Vagina (tissue), 2 donors: ENCODE data around the gene TRAF3IP1. TPM values are rescaled to one million over a fixed set of nuclear protein-coding genes. Genes with fewer than 3 reads are reported as not detected.
A peak's percentile ranks its signal among the peaks of the same experiment; 100 is the strongest.
"Not testable (repeated sequence)": the region's sequence is repeated elsewhere in the genome, so short reads cannot be mapped to it uniquely, and the experiment has no call there.

ENCODE experiments used
- DNase-seq, 2 donors: peaks; one replicate each; pipeline ENCODE4 v3.0.0-alpha.2; 2017; ENCODE audit errors: extremely low spot score in 2 of 2
- H3K27ac ChIP-seq: fragments of 200-600 bp; sonication (generic); one replicate; pipeline ENCODE4 v1.5.1; 2019
- H3K27me3 ChIP-seq: fragments of 200-600 bp; sonication (generic); one replicate; pipeline ENCODE4 v1.5.1; 2019
- H3K36me3 ChIP-seq, 2 donors: fragments of 200-600 bp; sonication (generic); one replicate each; pipeline ENCODE4 v1.5.1; 2017 to 2019
- H3K4me1 ChIP-seq: fragments of 200-600 bp; sonication (generic); one replicate; pipeline ENCODE4 v1.5.1; 2019
- H3K4me3 ChIP-seq, 2 donors: fragments of 200-600 bp; sonication (generic); 1 replicate in 1 of 2; 2 replicates in 1 of 2; pipeline ENCODE4 v1.5.1; 2016 to 2019
- H3K9me3 ChIP-seq: fragments of 200-600 bp; sonication (generic); one replicate; pipeline ENCODE4 v1.5.1; 2019
- POLR2A ChIP-seq, 2 donors: fragments of 450-650 bp; IDR thresholded peaks; one replicate each; pipeline ENCODE4 v1.6.1; 2017; ENCODE audit warnings: antibody characterized with exemption in 2 of 2, mild to moderate bottlenecking in 2 of 2, moderate library complexity in 2 of 2
- POLR2AphosphoS5 ChIP-seq, 2 donors: sonication (generic); formaldehyde crosslinking; IDR thresholded peaks; one replicate each; pipeline ENCODE4 v1.9.0; 2017; ENCODE audit warnings: antibody characterized with exemption in 2 of 2, mild to moderate bottlenecking in 2 of 2, low read depth in 1 of 2; ENCODE audit not compliant: insufficient read depth in 1 of 2
- intact Hi-C: fragments of 100-400 bp; cut with DNase I; formaldehyde crosslinking; loops from one replicate; pipeline ENCODE4 v1.15.1; 2023
- total RNA-seq: library from RNA; depleted of rRNA; stranded (reverse); fragments of >200 nt; gene quantifications from one replicate; pipeline ENCODE4 v1.2.3, GENCODE V29; 2016
- TF ChIP-seq, protein P1 (sequence below), 3 experiments: fragments of 450-650 bp in 2 of 3; fragments of 200-600 bp in 1 of 3; sonication (generic) in 1 of 3; IDR thresholded peaks; one replicate each; pipeline ENCODE4 v1.5.1; 2017 to 2019; ENCODE audit warnings: antibody characterized with exemption in 3 of 3, mild to moderate bottlenecking in 2 of 3, moderate library complexity in 2 of 3

TRAF3IP1 gene
- total RNA-seq, 1 donor from 2014 or later = 10.3 TPM

DNA sequence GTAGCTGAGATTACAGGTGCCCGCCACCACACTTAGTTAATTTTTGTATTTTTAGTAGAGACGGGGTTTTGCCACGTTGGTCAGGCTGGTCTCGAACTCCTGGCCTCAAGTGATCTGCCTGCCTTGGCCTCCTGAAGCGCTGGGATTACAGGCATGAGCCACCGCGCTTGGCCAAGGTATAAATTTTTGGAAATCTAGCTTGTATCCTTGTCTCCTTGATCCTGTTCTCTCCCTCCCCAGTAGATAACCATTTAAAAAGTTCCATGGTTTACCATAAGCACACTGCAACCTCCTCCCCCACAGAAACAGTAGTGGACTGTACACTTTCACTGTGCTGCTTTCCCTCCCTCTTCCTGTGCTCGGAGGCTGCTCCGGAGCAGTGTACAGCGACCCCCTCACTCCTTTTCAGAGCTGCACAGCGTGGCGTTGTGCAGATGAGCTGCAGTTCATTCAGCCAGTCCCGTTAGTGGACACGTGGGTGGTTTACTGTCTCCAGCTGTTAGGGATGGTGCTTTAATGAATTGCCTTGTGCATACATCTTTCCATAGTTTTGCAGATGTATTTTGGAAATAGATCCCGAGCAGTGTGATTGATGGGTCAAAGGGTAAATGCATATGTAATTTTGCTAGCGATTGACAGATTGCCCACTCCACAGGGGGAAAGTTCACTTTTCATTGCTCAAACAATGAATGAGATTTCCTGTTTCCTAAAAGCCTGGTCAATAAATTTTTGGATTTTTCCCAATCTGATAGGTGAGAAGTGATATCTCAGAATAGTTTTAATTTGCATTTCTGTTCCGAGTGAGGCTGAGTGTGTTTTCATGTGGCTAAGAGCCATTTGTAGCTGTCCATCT, 121.2 kb downstream of the TRAF3IP1 start:
- no peaks in the 10 kb centered on the region for H3K9me3 ChIP-seq
- H3K4me1 ChIP-seq = peaks cover 26% of the 10 kb centered on the region
- TF ChIP-seq POLR2A (IDR thresholded peaks at IDR 0.05) (no peak), POLR2AphosphoS5 (IDR thresholded peaks at IDR 0.05; ENCODE audit: insufficient read depth in 1 of 2, low read depth in 1 of 2) (no peak)
- TF ChIP-seq, protein P1, sequence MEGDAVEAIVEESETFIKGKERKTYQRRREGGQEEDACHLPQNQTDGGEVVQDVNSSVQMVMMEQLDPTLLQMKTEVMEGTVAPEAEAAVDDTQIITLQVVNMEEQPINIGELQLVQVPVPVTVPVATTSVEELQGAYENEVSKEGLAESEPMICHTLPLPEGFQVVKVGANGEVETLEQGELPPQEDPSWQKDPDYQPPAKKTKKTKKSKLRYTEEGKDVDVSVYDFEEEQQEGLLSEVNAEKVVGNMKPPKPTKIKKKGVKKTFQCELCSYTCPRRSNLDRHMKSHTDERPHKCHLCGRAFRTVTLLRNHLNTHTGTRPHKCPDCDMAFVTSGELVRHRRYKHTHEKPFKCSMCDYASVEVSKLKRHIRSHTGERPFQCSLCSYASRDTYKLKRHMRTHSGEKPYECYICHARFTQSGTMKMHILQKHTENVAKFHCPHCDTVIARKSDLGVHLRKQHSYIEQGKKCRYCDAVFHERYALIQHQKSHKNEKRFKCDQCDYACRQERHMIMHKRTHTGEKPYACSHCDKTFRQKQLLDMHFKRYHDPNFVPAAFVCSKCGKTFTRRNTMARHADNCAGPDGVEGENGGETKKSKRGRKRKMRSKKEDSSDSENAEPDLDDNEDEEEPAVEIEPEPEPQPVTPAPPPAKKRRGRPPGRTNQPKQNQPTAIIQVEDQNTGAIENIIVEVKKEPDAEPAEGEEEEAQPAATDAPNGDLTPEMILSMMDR (IDR thresholded peaks at IDR 0.05) = no peak
- no peak overlapping the region for H3K4me3 ChIP-seq
- peak in 1 of 2 donors; percentile 70 for DNase-seq
- H3K27me3 ChIP-seq = no peaks in the 10 kb centered on the region
- peaks cover 0 to 31% of the 10 kb centered on the region in 2 donors for H3K36me3 ChIP-seq
- intact Hi-C loops = no loop called here
- no peak overlapping the region for H3K27ac ChIP-seq

DNA sequence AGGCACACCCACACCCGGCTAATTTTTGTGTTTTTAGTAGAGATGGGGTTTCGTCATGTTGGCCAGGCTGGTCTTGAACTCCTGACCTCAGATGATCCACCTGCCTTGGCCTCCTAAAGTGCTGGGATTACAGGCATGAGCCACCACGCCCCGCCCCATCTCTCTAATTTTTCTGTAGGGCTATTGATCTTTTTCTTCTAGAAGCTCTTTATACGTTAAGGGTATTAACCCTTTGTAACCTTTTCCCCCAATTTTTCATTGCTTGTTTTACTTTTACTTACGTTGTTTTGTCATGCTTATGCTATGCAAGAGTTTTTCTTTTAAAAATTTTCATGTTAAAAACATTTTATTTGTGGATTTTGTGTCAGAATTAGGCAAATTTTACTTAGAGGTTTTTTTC, 121.9 kb downstream of the TRAF3IP1 start:
- peaks cover 26% of the 10 kb centered on the region for H3K4me1 ChIP-seq
- DNase-seq, H3K27me3 ChIP-seq, intact Hi-C loops, H3K27ac ChIP-seq, H3K9me3 ChIP-seq, H3K4me3 ChIP-seq: not testable (repeated sequence)
- peaks cover 0 to 39% of the 10 kb centered on the region in 2 donors for H3K36me3 ChIP-seq

GRCh38 chr2:238444242-238444641, 123.9 kb downstream of the TRAF3IP1 start:
- intact Hi-C loops = no loop called here
- no peaks in the 10 kb centered on the region for H3K9me3 ChIP-seq
- peaks cover 0 to 39% of the 10 kb centered on the region in 2 donors for H3K36me3 ChIP-seq
- H3K4me1 ChIP-seq = peaks cover 17% of the 10 kb centered on the region
- no peak overlapping the region for H3K27ac ChIP-seq
- no peak for TF ChIP-seq POLR2AphosphoS5 (IDR thresholded peaks at IDR 0.05; ENCODE audit: insufficient read depth in 1 of 2, low read depth in 1 of 2)
- no peak for TF ChIP-seq POLR2A (IDR thresholded peaks at IDR 0.05)
- TF ChIP-seq, protein P1 (IDR thresholded peaks at IDR 0.05) = no peak
- no peaks in the 10 kb centered on the region for H3K27me3 ChIP-seq
- H3K4me3 ChIP-seq = no peak overlapping the region
- DNase-seq = peak; percentile 58 to 70

GRCh38 chr2:238445409-238446190, 125.3 kb downstream of the TRAF3IP1 start:
- H3K4me1 ChIP-seq = peaks cover 11% of the 10 kb centered on the region
- no peak overlapping the region for H3K27ac ChIP-seq
- no peaks in the 10 kb centered on the region for H3K27me3 ChIP-seq
- peaks cover 0 to 46% of the 10 kb centered on the region in 2 donors for H3K36me3 ChIP-seq
- TF ChIP-seq POLR2AphosphoS5 (IDR thresholded peaks at IDR 0.05; ENCODE audit: insufficient read depth in 1 of 2, low read depth in 1 of 2) (no peak), POLR2A (IDR thresholded peaks at IDR 0.05) (no peak)
- TF ChIP-seq, protein P1 (IDR thresholded peaks at IDR 0.05) = no peak
- intact Hi-C loops = no loop called here
- no peak overlapping the region for H3K4me3 ChIP-seq
- H3K9me3 ChIP-seq = no peaks in the 10 kb centered on the region
- DNase-seq = no peak

GRCh38 chr2:238446371-238446770, 126.1 kb downstream of the TRAF3IP1 start:
- no peaks in the 10 kb centered on the region for H3K27me3 ChIP-seq
- intact Hi-C loops = no loop called here
- H3K4me3 ChIP-seq = no peak overlapping the region
- H3K27ac ChIP-seq = no peak overlapping the region
- H3K36me3 ChIP-seq = peaks cover 0 to 49% of the 10 kb centered on the region in 2 donors
- H3K4me1 ChIP-seq = peaks cover 9% of the 10 kb centered on the region
- no peaks in the 10 kb centered on the region for H3K9me3 ChIP-seq
- TF ChIP-seq, protein P1 (IDR thresholded peaks at IDR 0.05) = no peak
- TF ChIP-seq POLR2AphosphoS5 (IDR thresholded peaks at IDR 0.05; ENCODE audit: insufficient read depth in 1 of 2, low read depth in 1 of 2) (no peak), POLR2A (IDR thresholded peaks at IDR 0.05) (no peak)
- DNase-seq = peak; percentile 72 to 84
